ENCODE results near the gene CYP4B1. TPM values are rescaled to one million over a fixed set of nuclear protein-coding genes. Genes with fewer than 3 reads are reported as not detected.

CYP4B1 gene
- total RNA-seq, 1 experiment from 2014 or later, result 0.30 TPM

- H3K27me3 ChIP-seq (ENCODE audit: insufficient read depth, low read length), result no peaks in the 10 kb centered on the region
- H4K20me1 ChIP-seq (ENCODE audit: insufficient read depth), result no peaks in the 10 kb centered on the region
- no peak overlapping the region for H3K9ac ChIP-seq (ENCODE audit: low read length)
- BruUV-seq (replicated peaks), result no TSS peak
- ChIA-PET CTCF (no interaction called here), POLR2A (no interaction called here), RAD21 (ENCODE audit: low non-redundant PET in 1 of 2, low total read pairs in 2 of 2, uncharacterized antibody in 2 of 2, unreplicated experiment in 2 of 2) (no interaction called here)
- TF ChIP-seq EGR1 (IDR thresholded peaks at IDR 0.05; ENCODE audit: low read depth), result no peak
- no peak for TF ChIP-seq SP1 (IDR thresholded peaks at IDR 0.05; ENCODE audit: low read depth)
- no peak for TF ChIP-seq EZH2 (IDR thresholded peaks at IDR 0.05)
- TF ChIP-seq EZH2phosphoT487 (IDR thresholded peaks at IDR 0.05; ENCODE audit: borderline replicate concordance), result no peak
- no peaks in the 10 kb centered on the region for H3K4me1 ChIP-seq (ENCODE audit: control insufficient read depth in 1 of 2, insufficient read depth in 2 of 2, low read length in 2 of 2)
- H3K4me3 ChIP-seq (replicated peaks in 1 of 2; ENCODE audit: low read depth in 1 of 2, low read length in 2 of 2), result no peak overlapping the region
- H2AFZ ChIP-seq (ENCODE audit: low read depth, low read length, poor library complexity, severe bottlenecking), result no peak overlapping the region
- H3K4me2 ChIP-seq (ENCODE audit: low read length), result no peak overlapping the region
- H3K9me2 ChIP-seq (ENCODE audit: insufficient read depth), result no peaks in the 10 kb centered on the region
- H3K9me3 ChIP-seq (ENCODE audit: control insufficient read depth in 1 of 2, insufficient read depth in 1 of 2, low read depth in 1 of 2, low read length in 2 of 2), result no peaks in the 10 kb centered on the region
- DNase-seq (ENCODE audit: low read depth, low spot score) (no peak), ATAC-seq (no peak)
- intact Hi-C loops (cut with micrococcal nuclease), result no loop called here
- no peak overlapping the region for H3K27ac ChIP-seq (ENCODE audit: low read depth, low read length)
- H3K79me2 ChIP-seq (ENCODE audit: insufficient read depth, low read length), result no peaks in the 10 kb centered on the region
- H3K36me3 ChIP-seq (ENCODE audit: control insufficient read depth in 1 of 2, insufficient read depth in 2 of 2, low read length in 2 of 2), result no peaks in the 10 kb centered on the region
These were observed 19.7 kb downstream of the CYP4B1 start for GRCh38 chr1:46818591-46818990.

- Histone ChIP-seq H3K4me3 (replicated peaks in 1 of 2; ENCODE audit: low read depth in 1 of 2, low read length in 2 of 2) (no peak overlapping the region), H3K4me1 (ENCODE audit: control insufficient read depth in 1 of 2, insufficient read depth in 2 of 2, low read length in 2 of 2) (no peaks in the 10 kb centered on the region), H2AFZ (ENCODE audit: low read depth, low read length, poor library complexity, severe bottlenecking) (no peak overlapping the region), H3K36me3 (ENCODE audit: control insufficient read depth in 1 of 2, insufficient read depth in 2 of 2, low read length in 2 of 2) (no peaks in the 10 kb centered on the region), H3K4me2 (ENCODE audit: low read length) (no peak overlapping the region), H3K27me3 (ENCODE audit: insufficient read depth, low read length) (no peaks in the 10 kb centered on the region), H3K9me3 (ENCODE audit: control insufficient read depth in 1 of 2, insufficient read depth in 1 of 2, low read depth in 1 of 2, low read length in 2 of 2) (no peaks in the 10 kb centered on the region), H3K79me2 (ENCODE audit: insufficient read depth, low read length) (no peaks in the 10 kb centered on the region), H3K27ac (ENCODE audit: low read depth, low read length) (no peak overlapping the region), H3K9ac (ENCODE audit: low read length) (no peak overlapping the region), H3K9me2 (ENCODE audit: insufficient read depth) (no peaks in the 10 kb centered on the region), H4K20me1 (ENCODE audit: insufficient read depth) (no peaks in the 10 kb centered on the region)
- intact Hi-C loops (cut with micrococcal nuclease), result no loop called here
- CTCF ChIA-PET, result no interaction called here
- POLR2A ChIA-PET, result no interaction called here
- DNase-seq (ENCODE audit: low read depth, low spot score), result no peak
- RAD21 ChIA-PET (ENCODE audit: low non-redundant PET in 1 of 2, low total read pairs in 2 of 2, uncharacterized antibody in 2 of 2, unreplicated experiment in 2 of 2), result no interaction called here
- BruUV-seq (replicated peaks), result no TSS peak
- ATAC-seq, result no peak
- TF ChIP-seq POLR2A (IDR thresholded peaks at IDR 0.05; ENCODE audit: borderline replicate concordance, extremely low read depth, insufficient read depth, insufficient read length) (no peak), CEBPB (IDR thresholded peaks at IDR 0.05; ENCODE audit: low read depth) (no peak), TCF7L2 (IDR thresholded peaks at IDR 0.05; ENCODE audit: borderline replicate concordance, extremely low read depth, insufficient read depth, insufficient read length) (no peak), REST (IDR thresholded peaks at IDR 0.05; ENCODE audit: low read depth) (no peak), JUND (IDR thresholded peaks at IDR 0.05) (no peak), ZNF274 (IDR thresholded peaks at IDR 0.05; ENCODE audit: low read depth, low read length) (no peak), CTCF (IDR thresholded peaks at IDR 0.05 in 2 of 3, conservative IDR thresholded peaks at IDR 0.05 in 1 of 3; ENCODE audit: borderline replicate concordance in 1 of 3, insufficient read depth in 1 of 3, low read depth in 2 of 3, low read length in 2 of 3) (no peak), FOSL1 (IDR thresholded peaks at IDR 0.05; ENCODE audit: low read depth) (no peak), EZH2 (IDR thresholded peaks at IDR 0.05) (no peak), ZBTB33 (IDR thresholded peaks at IDR 0.05; ENCODE audit: extremely low read depth, insufficient replicate concordance, low read length) (no peak), YY1 (IDR thresholded peaks at IDR 0.05; ENCODE audit: extremely low read depth, insufficient replicate concordance, low read depth, low read length) (no peak)
These were observed 20.5 kb downstream of the CYP4B1 start for GRCh38 chr1:46819335-46819734.
